Superior temporal gyrus (tissue), 1 donor: ENCODE data around the gene NTRK2.
"Not testable (repeated sequence)": the region's sequence is repeated elsewhere in the genome, so short reads cannot be mapped to it uniquely, and the experiment has no call there.

Experiments
- DNase-seq: peaks from one replicate; pipeline ENCODE4 v3.0.0-alpha.2; 2016; ENCODE audit errors: extremely low spot score

The NTRK2 gene

DNA sequence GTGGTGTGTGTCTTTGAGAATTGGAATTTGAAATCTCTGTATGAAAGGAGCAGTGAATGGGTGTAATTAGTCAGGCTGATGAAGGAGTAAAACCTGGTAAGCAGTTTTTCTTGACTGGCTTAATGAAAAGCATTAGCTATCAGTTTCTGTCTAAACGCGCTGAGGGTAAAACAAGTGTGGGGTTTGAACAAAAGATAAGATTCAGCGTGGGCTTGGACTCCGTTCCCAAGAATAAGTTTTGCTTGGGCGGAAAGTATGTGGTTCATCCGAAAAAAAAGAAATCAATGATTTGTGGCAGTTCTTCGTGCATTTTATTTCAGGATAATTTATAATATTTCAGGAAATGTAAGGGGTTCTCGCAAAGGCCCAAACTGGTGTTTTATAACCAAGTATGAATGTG is 217.3 kb downstream of the NTRK2 start:
- DNase-seq, result no peak

GRCh38 chr9:84891924-84892323 is 222.4 kb downstream of the NTRK2 start:
- DNase-seq, result no peak

DNA sequence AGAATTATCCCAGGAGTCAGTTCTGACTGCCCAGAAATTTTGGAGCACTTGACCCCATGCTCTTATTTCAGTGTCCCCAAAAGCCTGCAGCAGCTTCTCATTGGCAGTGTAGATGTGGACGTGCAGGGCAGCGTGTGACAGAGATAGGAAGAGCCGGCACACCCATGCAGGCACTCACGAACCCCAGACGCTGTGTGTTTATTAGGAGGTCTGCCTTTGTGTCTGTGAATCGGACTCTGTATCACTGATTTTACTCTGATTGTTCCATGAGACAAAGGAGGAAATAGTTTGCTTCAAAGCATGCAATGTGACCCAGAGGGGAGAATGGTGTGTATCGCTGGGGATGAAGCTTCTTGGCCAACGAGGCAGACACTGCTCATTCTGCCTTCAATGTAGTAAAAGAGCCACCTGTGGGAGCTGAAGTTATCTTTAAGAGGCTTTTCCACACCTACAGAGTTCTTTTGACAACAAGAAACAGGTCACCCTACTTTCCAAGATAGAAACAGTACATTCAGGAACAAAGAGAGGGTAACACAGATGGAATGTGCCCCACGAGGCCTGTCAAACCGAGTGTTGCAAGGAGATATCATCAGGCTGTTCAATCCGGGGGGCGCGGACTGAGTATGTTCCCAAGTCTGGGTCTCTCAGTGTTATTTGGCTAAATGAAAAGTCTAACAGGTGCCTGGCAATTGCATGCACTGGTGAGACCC is 224.0 kb downstream of the NTRK2 start:
- DNase-seq, result no peak

GRCh38 chr9:84894859-84895258 is 225.3 kb downstream of the NTRK2 start:
- no peak for DNase-seq

- no peak for DNase-seq
Measured at GRCh38 chr9:84897362-84898094, 228.0 kb downstream of the NTRK2 start.

GRCh38 chr9:84898188-84898587 is 228.7 kb downstream of the NTRK2 start:
- DNase-seq, result no peak

DNA sequence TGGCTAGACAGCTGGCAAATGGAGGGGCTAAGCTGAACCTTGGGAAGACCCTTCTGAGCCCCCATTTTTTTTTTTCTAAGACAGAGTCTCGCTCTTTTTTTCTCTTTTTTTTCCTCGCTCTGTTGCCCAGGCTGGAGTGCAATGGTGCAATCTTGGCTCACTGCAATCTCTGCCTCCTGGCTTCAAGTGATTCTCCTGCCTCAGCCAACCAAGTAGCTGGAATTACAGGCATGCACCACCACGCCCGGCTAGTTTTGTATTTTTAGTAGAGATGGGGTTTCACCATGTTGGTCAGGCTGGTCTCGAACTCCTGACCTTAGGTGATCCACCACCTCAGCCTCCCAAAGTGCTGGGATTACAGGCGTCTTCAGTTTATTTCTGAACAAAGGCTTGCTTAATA is 229.1 kb downstream of the NTRK2 start:
- not testable (repeated sequence) for DNase-seq

DNA sequence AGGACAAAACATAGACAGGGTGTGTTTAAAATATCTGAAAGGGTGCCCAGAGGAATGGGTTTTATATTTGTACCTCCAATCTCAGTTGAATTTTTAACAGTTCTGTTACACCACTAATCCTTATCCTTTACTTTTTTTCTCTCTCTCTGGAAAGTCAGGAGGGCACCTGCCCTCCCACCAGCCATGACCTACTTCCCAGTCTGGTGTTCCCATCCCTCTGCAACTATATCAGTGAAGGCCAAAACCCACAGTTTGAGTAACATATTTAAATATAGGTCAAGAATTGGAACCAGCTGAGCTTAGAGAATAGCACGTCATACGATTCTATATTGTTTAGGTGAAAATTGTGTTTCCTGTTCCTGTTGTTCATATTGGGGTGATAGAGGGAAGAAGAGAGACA is 229.8 kb downstream of the NTRK2 start:
- DNase-seq, result no peak

DNA sequence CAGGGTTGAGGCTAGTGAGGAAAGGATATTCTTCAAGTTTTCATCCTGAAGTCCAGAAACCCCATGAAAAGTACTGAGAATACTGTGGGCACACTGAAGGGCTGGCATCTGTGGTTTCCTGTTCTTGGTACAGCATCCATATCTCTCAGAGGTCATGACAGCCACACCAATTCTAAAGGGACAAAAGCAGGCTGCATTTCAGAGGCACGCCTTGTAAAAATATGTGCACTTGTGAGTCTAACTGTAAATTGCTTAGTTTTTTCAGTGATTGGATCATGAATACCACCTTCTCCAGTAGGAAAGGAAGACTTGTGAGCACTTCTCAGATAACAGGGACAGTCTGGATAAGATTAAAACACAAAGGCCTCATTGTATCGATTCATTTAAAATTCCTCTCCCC is 230.9 kb downstream of the NTRK2 start:
- DNase-seq, result no peak

- no peak for DNase-seq
Measured at GRCh38 chr9:84903963-84904362, 234.4 kb downstream of the NTRK2 start.

- DNase-seq, result no peak
Measured at GRCh38 chr9:84916769-84917168, 247.2 kb downstream of the NTRK2 start.

- peak; percentile 75 for DNase-seq
Measured at GRCh38 chr9:84917366-84918070, 248.0 kb downstream of the NTRK2 start.

DNA sequence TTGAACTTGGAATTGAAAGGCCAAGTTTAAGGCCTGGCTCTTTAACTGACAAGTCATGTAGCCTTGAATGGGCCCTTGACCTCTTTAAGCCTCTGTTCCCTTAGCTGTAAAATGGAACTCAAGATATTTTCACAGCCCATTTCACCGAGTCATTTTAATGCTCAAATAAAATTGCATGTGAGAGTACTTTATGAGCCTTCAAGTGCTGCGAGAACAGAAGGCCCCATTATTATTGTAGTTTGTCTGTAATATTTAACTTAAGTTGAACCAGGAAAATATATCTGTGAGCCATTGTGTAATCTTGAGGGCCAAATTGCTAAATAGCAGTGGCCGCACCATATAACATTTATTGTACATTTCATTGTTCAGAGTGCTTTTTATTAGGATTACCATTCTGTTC is 249.9 kb downstream of the NTRK2 start:
- DNase-seq, result no peak

- DNase-seq, result no peak
Measured at GRCh38 chr9:84921175-84921574, 251.6 kb downstream of the NTRK2 start.

- peak; percentile 73 for DNase-seq
Measured at GRCh38 chr9:84922051-84922450, 252.5 kb downstream of the NTRK2 start.

DNA sequence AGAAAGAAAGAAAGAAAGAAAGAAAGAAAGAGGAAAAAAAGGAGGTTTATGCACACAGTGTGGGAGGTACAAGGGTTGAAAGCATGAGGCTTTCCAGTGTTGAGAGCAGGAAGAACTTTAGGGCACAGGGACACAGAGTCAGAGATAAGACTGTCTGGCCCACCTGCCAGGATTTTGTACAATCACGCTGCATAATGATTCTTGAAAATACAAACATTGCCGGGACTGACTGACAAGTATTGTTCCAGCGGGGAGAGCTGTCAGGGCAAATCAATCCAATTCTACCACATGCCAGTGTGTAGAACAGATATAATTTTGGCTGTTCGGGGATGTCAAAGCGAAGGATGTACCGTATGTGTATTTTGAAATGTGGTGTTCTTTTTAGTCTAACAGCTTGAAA is 254.7 kb downstream of the NTRK2 start:
- DNase-seq, result no peak

DNA sequence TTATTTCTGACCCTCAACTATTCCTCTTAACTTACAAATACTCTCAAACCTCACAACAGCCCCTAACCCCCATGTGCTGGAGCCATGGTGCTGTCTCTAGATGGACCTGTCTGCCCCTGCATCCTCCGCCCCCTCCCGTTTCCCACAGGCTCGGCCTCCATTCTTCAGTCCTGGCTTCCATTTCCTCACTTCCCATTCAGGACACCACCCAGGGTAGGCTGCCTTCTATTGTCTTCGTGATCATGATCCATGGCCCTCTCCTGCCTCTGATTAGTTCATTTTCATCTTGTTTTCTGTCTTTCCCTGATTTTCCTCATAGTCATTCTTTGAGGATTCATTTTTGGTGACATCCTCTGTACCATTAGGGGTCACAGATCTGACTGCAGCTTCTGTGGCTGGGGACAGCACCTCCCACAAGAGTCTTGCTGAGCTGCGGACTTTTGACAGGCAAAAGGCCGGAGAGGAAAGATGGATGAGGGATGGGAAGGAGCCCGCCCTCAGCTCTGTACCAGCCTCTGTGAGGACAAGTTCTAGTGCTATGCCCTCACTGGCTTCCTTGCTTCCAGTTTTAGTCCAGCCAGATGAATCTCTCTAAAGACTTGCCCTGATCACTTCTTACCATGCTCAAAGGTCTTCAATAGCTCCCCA is 255.8 kb downstream of the NTRK2 start:
- no peak for DNase-seq

GRCh38 chr9:84926793-84927192 is 257.3 kb downstream of the NTRK2 start:
- no peak for DNase-seq

- DNase-seq, result no peak
Measured at GRCh38 chr9:84928419-84928818, 258.9 kb downstream of the NTRK2 start.

- no peak for DNase-seq
Measured at GRCh38 chr9:84929068-84929467, 259.5 kb downstream of the NTRK2 start.

DNA sequence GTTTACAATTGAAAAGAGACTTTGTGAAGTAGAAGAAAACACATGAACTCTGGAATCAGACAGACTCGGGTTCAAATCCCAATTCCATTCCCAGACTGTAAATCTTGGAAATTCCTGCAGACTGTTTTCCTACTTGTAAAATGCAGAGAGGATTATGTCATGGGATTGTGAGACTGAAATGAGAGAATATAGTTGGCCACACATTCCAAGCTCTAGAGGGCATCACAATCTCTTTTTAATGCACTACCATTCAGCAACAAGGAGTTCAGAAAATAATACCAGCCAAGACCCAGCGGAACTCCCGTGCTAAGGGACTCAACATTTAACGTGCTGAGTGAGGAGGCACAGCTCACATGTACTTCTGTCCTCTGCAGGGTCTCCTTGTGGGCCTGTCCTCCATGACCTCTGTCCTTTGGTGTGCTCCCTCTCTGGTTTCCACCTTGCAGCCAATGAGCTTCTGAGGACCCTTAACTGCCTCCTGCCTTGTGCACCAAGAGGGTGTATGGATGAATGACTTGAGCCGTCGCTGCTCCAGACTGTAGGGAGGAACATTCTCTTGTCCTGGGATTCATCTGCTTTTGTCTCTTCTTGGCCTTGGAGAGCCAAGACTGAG is 263.5 kb downstream of the NTRK2 start:
- peak; percentile 74 for DNase-seq
